ENCODE data around the gene MAGEC2. TPM values are rescaled to one million over a fixed set of nuclear protein-coding genes. Genes with fewer than 3 reads are reported as not detected.

The MAGEC2 gene
- not detected in 2 replicates for total RNA-seq

DNA sequence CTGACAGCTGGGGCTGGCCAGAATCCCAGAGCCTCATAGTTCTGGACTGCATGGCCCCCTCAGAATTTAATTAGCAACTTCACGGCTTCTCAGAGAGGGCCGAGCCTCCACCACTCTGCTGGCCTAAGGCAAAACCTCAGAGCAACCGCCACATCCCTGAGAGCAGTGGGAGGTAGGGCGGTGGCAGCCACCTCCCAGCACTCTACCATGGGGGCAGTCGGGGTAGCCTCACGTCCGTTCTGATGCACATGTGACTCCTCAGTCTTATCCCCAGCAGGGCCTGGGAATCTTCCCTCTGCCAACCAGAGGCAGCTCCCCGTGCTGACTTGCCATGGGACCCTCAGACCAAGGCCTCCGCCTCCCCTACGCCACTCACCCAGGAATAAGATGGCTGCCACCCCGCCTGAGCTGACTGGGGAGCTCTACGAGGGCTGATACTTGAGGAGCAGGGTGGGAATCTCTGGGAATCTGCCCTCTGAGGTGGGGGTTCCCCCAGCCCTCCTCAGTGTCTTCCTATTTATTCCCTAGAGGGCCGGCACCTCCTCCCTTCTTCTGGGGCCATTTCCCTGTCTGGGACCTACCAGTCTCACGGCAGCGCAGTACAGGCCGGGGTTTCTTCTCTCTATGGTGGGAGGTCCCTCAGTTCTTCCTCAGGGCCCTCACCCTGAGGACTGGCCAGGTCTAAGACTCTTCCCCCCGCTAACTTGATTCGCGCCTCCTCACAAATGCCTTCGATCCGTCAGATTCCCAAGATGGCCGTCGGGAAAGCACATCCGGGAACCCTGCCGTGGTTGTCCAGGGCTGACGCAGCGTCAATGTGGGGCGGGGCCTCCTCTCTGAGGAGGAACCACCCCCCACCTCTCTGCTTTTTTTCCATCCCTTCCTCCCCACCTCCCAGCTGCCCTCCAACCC, at the start of gene MAGEC2:
Gene MAGEC2, minus strand, starts transcription at position 769 of the 912 bp plus-strand sequence. CDS start 1,303 bp downstream, outside the sequence.

